ENCODE data around the gene GFRA1. TPM values are rescaled to one million over a fixed set of nuclear protein-coding genes. Genes with fewer than 3 reads are reported as not detected.

Gene GFRA1
- polyA plus RNA-seq, 3 donors = 16.7 to 22.8 (median 22.4) TPM

GRCh38 chr10:116106611-116107010 is 166.4 kb downstream of the GFRA1 start:
- DNase-seq = no peak

DNA sequence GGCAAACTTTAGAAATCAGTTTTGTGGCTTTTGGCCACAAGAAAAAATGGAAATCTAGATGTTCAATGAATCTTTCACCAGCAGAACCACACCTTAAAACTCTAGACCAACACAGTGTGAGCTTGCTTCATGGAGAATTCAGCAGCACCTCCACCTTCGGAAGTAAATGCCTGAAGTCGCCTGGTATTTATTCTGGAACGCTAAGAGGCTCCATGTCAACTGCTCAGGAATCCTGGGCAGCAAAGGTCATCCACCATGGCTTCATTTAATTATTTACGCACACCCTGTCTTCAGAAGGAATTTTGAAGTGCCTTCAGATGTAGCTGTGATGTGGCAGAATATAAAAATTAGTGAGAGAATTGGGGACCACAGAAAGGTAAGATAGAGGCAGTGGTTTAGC is 167.7 kb downstream of the GFRA1 start:
- DNase-seq = no peak

GRCh38 chr10:116104210-116104932 is 168.6 kb downstream of the GFRA1 start:
- no peak for DNase-seq

- no peak for DNase-seq
Measured at GRCh38 chr10:116103668-116104067, 169.3 kb downstream of the GFRA1 start.

DNA sequence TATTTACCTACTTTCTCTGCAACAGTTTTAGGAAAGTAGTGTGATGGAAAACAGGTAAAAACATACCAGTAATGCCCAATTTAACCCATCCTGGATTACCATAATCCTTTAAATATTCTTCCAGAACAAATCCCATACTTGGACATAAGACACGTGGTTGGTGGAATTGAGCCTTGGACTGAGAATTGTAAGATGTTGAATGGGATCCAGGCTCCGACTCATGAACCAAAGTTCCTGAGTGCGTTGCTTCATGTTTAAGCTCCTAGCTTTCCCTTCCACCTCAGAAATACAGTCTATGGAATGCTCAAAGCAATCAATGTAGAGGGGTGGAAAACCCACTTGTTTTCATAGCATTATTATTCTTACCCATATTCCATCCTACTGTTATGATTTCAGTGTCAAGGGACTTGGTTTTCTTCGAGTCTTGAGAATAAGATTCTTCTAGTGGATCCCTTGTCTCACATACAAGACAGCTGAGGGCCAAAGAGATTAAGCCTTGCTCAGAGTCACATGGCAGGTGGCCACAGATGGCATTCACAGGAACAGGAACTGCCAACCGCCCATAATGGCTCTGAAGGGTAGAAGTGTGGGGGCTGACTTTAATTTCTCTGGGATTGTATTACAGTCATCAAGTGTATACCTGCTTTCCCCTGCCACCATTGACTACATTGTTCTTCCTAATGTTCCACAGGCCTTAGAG is 171.2 kb downstream of the GFRA1 start:
- DNase-seq = no peak

GRCh38 chr10:116100984-116101383 is 172.0 kb downstream of the GFRA1 start:
- DNase-seq = no peak

- no peak for DNase-seq
Measured at GRCh38 chr10:116099023-116099420, 174.0 kb downstream of the GFRA1 start.

GRCh38 chr10:116098411-116099022 is 174.5 kb downstream of the GFRA1 start:
- peak; percentile 77 for DNase-seq

- DNase-seq = no peak
Measured at GRCh38 chr10:116097239-116097784, 175.7 kb downstream of the GFRA1 start.

GRCh38 chr10:116096526-116096925 is 176.5 kb downstream of the GFRA1 start:
- no peak for DNase-seq

- DNase-seq = no peak
Measured at GRCh38 chr10:116094356-116094755, 178.7 kb downstream of the GFRA1 start.

- no peak for DNase-seq
Measured at GRCh38 chr10:116093031-116093430, 180.0 kb downstream of the GFRA1 start.

- DNase-seq = no peak
Measured at GRCh38 chr10:116088985-116089384, 184.0 kb downstream of the GFRA1 start.

GRCh38 chr10:116085323-116085722 is 187.7 kb downstream of the GFRA1 start:
- no peak for DNase-seq

DNA sequence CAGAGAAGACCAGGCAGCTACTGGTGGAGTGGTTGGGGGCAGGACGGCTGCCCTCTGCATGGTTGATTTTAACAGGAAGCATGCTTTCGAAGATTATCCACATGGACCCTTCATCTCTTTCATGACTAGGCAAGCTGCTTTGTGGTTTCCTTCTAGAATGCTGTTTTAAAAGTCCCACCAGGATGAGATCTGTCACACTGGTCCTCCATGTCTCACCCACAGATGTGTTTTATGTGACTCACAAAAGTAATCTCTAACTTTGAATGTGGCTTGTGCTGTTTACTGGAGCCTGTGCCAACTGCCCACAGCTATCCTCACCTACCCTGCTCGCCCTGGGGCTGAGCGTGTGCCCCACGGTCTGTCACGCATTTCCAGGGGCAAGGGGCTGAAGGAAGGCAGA is 188.8 kb downstream of the GFRA1 start:
- no peak for DNase-seq

- no peak for DNase-seq
Measured at GRCh38 chr10:116083226-116083762, 189.7 kb downstream of the GFRA1 start.

GRCh38 chr10:116082762-116083161 is 190.2 kb downstream of the GFRA1 start:
- no peak for DNase-seq

GRCh38 chr10:116082206-116082605 is 190.8 kb downstream of the GFRA1 start:
- DNase-seq = no peak

GRCh38 chr10:116080553-116080952 is 192.5 kb downstream of the GFRA1 start:
- DNase-seq = no peak

DNA sequence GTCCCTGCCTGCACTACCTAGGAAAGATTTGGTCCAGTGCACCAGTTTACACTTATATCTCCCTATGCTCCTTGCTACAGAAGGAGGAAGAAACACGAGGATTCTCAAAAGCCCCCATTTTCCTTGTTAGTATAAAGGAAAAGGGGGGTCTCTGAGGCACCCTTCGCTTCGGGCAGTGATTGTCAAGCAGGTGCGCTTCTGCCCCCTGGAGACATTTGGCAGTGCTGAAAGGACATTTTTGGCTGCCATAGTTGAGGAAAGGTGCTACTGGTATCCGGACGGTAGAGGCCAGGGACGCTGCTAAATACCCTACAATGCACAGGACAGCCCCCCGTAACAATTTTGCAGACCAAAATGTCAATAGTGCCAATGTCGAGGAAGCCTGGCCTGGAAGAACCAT is 193.7 kb downstream of the GFRA1 start:
- DNase-seq = no peak

- DNase-seq = no peak
Measured at GRCh38 chr10:116076621-116077020, 196.4 kb downstream of the GFRA1 start.

GRCh38 chr10:116073510-116073909 is 199.5 kb downstream of the GFRA1 start:
- no peak for DNase-seq

GRCh38 chr10:116073001-116073400 is 200.0 kb downstream of the GFRA1 start:
- no peak for DNase-seq
